H9 (cell line): ENCODE measurements around the gene LTV1. TPM values are rescaled to one million over a fixed set of nuclear protein-coding genes. Genes with fewer than 3 reads are reported as not detected.

Experiments used
- DNase-seq: peaks from one replicate; pipeline ENCODE4 v3.0.0-alpha.2; 2017
- H2AFZ ChIP-seq: one replicate; pipeline ENCODE4 v1.6.1; 2013; ENCODE audit warnings: mild to moderate bottlenecking, low read length, control low read depth, moderate library complexity
- H2AK5ac ChIP-seq: 2 replicates; pipeline ENCODE4 v1.6.1; 2013; ENCODE audit warnings: low read length, control low read depth, mixed read lengths; ENCODE audit not compliant: insufficient read length
- H2BK120ac ChIP-seq: one replicate; pipeline ENCODE4 v1.6.1; 2013; ENCODE audit warnings: low read depth, mild to moderate bottlenecking, low read length, control low read depth, inconsistent platforms; ENCODE audit not compliant: poor library complexity, severe bottlenecking
- H2BK12ac ChIP-seq: 2 replicates; pipeline ENCODE4 v1.6.1; 2013; ENCODE audit warnings: low read length, control low read depth, mixed read lengths, low read depth; ENCODE audit not compliant: insufficient read length
- H2BK15ac ChIP-seq: 2 replicates; pipeline ENCODE4 v1.6.1; 2013; ENCODE audit warnings: low read depth, low read length, control low read depth
- H2BK20ac ChIP-seq: one replicate; pipeline ENCODE4 v1.6.1; 2013; ENCODE audit warnings: low read depth, mild to moderate bottlenecking, low read length, control low read depth, inconsistent platforms; ENCODE audit not compliant: poor library complexity, severe bottlenecking
- H2BK5ac ChIP-seq: 2 replicates; pipeline ENCODE4 v1.6.1; 2013; ENCODE audit warnings: low read length, control low read depth, mixed read lengths; ENCODE audit not compliant: insufficient read length
- H3K14ac ChIP-seq: 2 replicates; pipeline ENCODE4 v1.6.1; 2013; ENCODE audit warnings: low read length, control low read depth; ENCODE audit not compliant: insufficient read depth
- H3K18ac ChIP-seq: 2 replicates; pipeline ENCODE4 v1.6.1; 2013; ENCODE audit warnings: low read depth, mild to moderate bottlenecking, mixed read lengths, low read length, control low read depth; ENCODE audit not compliant: insufficient read length
- H3K23ac ChIP-seq: 2 replicates; pipeline ENCODE4 v1.6.1; 2013; ENCODE audit warnings: low read length, control low read depth, mixed read lengths, low read depth; ENCODE audit not compliant: insufficient read length
- H3K23me2 ChIP-seq: 2 replicates; pipeline ENCODE4 v1.6.1; 2013; ENCODE audit warnings: low read depth, mild to moderate bottlenecking, mixed read lengths, low read length, control low read depth; ENCODE audit not compliant: insufficient read length, poor library complexity, severe bottlenecking
- H3K27ac ChIP-seq: 2 replicates; pipeline ENCODE4 v1.5.1; 2013; ENCODE audit warnings: low read length, control low read depth, mixed read lengths, low read depth; ENCODE audit not compliant: insufficient read length
- H3K27me3 ChIP-seq: 2 replicates; pipeline ENCODE4 v1.6.1; 2013; ENCODE audit warnings: low read length, control low read depth, inconsistent platforms; ENCODE audit not compliant: insufficient read depth
- H3K4ac ChIP-seq: 2 replicates; pipeline ENCODE4 v1.6.1; 2013; ENCODE audit warnings: low read depth, mild to moderate bottlenecking, control low read depth, inconsistent platforms, low read length, moderate library complexity
- H3K4me1 ChIP-seq: 2 replicates; pipeline ENCODE4 v1.6.1; 2013; ENCODE audit warnings: low read length, control low read depth, inconsistent platforms; ENCODE audit not compliant: insufficient read depth
- H3K4me2 ChIP-seq: 2 replicates; pipeline ENCODE4 v1.6.1; 2013; ENCODE audit warnings: low read length, control low read depth, mixed read lengths; ENCODE audit not compliant: insufficient read length, insufficient read depth
- H3K56ac ChIP-seq: 2 replicates; pipeline ENCODE4 v1.6.1; 2013; ENCODE audit warnings: low read depth, mild to moderate bottlenecking, mixed read lengths, low read length, control low read depth; ENCODE audit not compliant: insufficient read length
- H3K79me1 ChIP-seq: 2 replicates; pipeline ENCODE4 v1.6.1; 2013; ENCODE audit warnings: low read depth, mild to moderate bottlenecking, moderate library complexity, low read length, control low read depth, inconsistent platforms; ENCODE audit not compliant: insufficient read depth, poor library complexity, severe bottlenecking
- H3K79me2 ChIP-seq: 2 replicates; pipeline ENCODE4 v1.6.1; 2013; ENCODE audit warnings: low read length, control low read depth, inconsistent platforms; ENCODE audit not compliant: insufficient read depth
- H3K9ac ChIP-seq: 2 replicates; pipeline ENCODE4 v1.6.1; 2013; ENCODE audit warnings: low read length, control low read depth, mixed read lengths; ENCODE audit not compliant: insufficient read length; ENCODE audit errors: extremely low read depth
- H3K9me3 ChIP-seq: one replicate; pipeline ENCODE4 v1.6.1; 2013; ENCODE audit warnings: low read depth, low read length, inconsistent platforms; ENCODE audit not compliant: control insufficient read depth
- H3T11ph ChIP-seq: one replicate; pipeline ENCODE4 v1.6.1; 2013; ENCODE audit warnings: mild to moderate bottlenecking, low read length, control low read depth, inconsistent platforms
- H4K20me1 ChIP-seq: one replicate; pipeline ENCODE4 v1.6.1; 2013; ENCODE audit not compliant: control insufficient read depth, insufficient read length, insufficient read depth
- H4K5ac ChIP-seq: 2 replicates; pipeline ENCODE4 v1.6.1; 2013; ENCODE audit warnings: low read depth, mild to moderate bottlenecking, mixed read lengths, low read length, control low read depth; ENCODE audit not compliant: insufficient read length
- H4K8ac ChIP-seq: replicated peaks from 2 replicates; pipeline ENCODE4 v1.6.1; 2013; ENCODE audit warnings: low read length, control low read depth, mixed read lengths, low read depth; ENCODE audit not compliant: insufficient read length
- H4K91ac ChIP-seq: 2 replicates; pipeline ENCODE4 v1.6.1; 2013; ENCODE audit warnings: low read depth, mild to moderate bottlenecking, moderate library complexity, mixed read lengths, low read length, control low read depth; ENCODE audit not compliant: insufficient read length
- H3K27ac Mint-ChIP-seq, 3 experiments: 2 replicates in 2 of 3; 3 replicates in 1 of 3; pipeline ENCODE4 v1.8.0; 2020 to 2021; ENCODE audit warnings: mixed read lengths in 3 of 3, mild to moderate bottlenecking in 1 of 3, moderate library complexity in 1 of 3
- H3K27me3 Mint-ChIP-seq: 2 replicates; pipeline ENCODE4 v1.8.0; 2021; ENCODE audit warnings: low read depth, mild to moderate bottlenecking, moderate library complexity, mixed read lengths
- H3K36me3 Mint-ChIP-seq, 3 experiments: 2 replicates in 2 of 3; 3 replicates in 1 of 3; pipeline ENCODE4 v1.8.0; 2020 to 2021; ENCODE audit warnings: low read depth in 3 of 3, mixed read lengths in 3 of 3; ENCODE audit not compliant: insufficient read depth in 1 of 3
- H3K4me1 Mint-ChIP-seq, 2 experiments: 2 replicates each; pipeline ENCODE4 v1.8.0; 2020; ENCODE audit warnings: mixed read lengths in 2 of 2
- H3K4me3 Mint-ChIP-seq, 2 experiments: 2 replicates in 1 of 2; 3 replicates in 1 of 2; pipeline ENCODE4 v1.8.0; 2020 to 2021; ENCODE audit warnings: mild to moderate bottlenecking in 2 of 2, mixed read lengths in 2 of 2, moderate library complexity in 1 of 2
- H3K9me3 Mint-ChIP-seq, 2 experiments: 2 replicates in 1 of 2; 3 replicates in 1 of 2; pipeline ENCODE4 v1.8.0; 2020; ENCODE audit warnings: mild to moderate bottlenecking in 2 of 2, mixed read lengths in 2 of 2, moderate library complexity in 1 of 2
- total RNA-seq: library from RNA; stranded (reverse); gene quantifications from 2 replicates; pipeline ENCODE4 v1.2.1, GENCODE V29; 2021
- TF ChIP-seq, protein P1 (sequence below): fragments of 200-600 bp; sonication (generic); conservative IDR thresholded peaks from 3 replicates; pipeline ENCODE4 v1.8.0; 2021; ENCODE audit warnings: antibody characterized with exemption, mild to moderate bottlenecking

The LTV1 gene
- total RNA-seq, 1 experiment from 2014 or later = 62.9 TPM

GRCh38 chr6:143828572-143828971 is 14.6 kb upstream of the LTV1 start:
- no peak for DNase-seq
- H4K91ac ChIP-seq = no peak overlapping the region
- TF ChIP-seq, protein P1, sequence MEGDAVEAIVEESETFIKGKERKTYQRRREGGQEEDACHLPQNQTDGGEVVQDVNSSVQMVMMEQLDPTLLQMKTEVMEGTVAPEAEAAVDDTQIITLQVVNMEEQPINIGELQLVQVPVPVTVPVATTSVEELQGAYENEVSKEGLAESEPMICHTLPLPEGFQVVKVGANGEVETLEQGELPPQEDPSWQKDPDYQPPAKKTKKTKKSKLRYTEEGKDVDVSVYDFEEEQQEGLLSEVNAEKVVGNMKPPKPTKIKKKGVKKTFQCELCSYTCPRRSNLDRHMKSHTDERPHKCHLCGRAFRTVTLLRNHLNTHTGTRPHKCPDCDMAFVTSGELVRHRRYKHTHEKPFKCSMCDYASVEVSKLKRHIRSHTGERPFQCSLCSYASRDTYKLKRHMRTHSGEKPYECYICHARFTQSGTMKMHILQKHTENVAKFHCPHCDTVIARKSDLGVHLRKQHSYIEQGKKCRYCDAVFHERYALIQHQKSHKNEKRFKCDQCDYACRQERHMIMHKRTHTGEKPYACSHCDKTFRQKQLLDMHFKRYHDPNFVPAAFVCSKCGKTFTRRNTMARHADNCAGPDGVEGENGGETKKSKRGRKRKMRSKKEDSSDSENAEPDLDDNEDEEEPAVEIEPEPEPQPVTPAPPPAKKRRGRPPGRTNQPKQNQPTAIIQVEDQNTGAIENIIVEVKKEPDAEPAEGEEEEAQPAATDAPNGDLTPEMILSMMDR = no peak
- no peak overlapping the region for H2AK5ac ChIP-seq
- H3K27ac ChIP-seq = no peak overlapping the region
- H3K4ac ChIP-seq = no peak overlapping the region
- no peaks in the 10 kb centered on the region for H3K27me3 ChIP-seq
- H3K4me1 ChIP-seq = no peaks in the 10 kb centered on the region
- no peak overlapping the region for H3T11ph ChIP-seq
- no peaks in the 10 kb centered on the region for H3K79me1 ChIP-seq
- no peak overlapping the region for H3K56ac ChIP-seq
- no peak overlapping the region for H3K23ac ChIP-seq
- no peaks in the 10 kb centered on the region for H3K27me3 Mint-ChIP-seq
- no peak overlapping the region for H2BK12ac ChIP-seq
- H4K8ac ChIP-seq = no peak overlapping the region
- H3K9me3 ChIP-seq = no peaks in the 10 kb centered on the region
- H3K9ac ChIP-seq = no peak overlapping the region
- no peak overlapping the region for H2BK5ac ChIP-seq
- peaks cover 0 to 17% (median 0%) of the 10 kb centered on the region in 3 experiments; a peak in 2 of 7 replicates for H3K36me3 Mint-ChIP-seq
- peaks cover 14 to 19% of the 10 kb centered on the region in 2 experiments for H3K4me1 Mint-ChIP-seq
- no peak overlapping the region for H2AFZ ChIP-seq
- H3K9me3 Mint-ChIP-seq = no peaks in the 10 kb centered on the region
- H2BK20ac ChIP-seq = no peak overlapping the region
- H4K5ac ChIP-seq = no peak overlapping the region
- no peak overlapping the region for H3K18ac ChIP-seq
- H2BK120ac ChIP-seq = no peak overlapping the region
- H3K23me2 ChIP-seq = no peaks in the 10 kb centered on the region
- no peaks in the 10 kb centered on the region for H4K20me1 ChIP-seq
- H2BK15ac ChIP-seq = no peak overlapping the region
- H3K4me2 ChIP-seq = no peak overlapping the region
- no peak overlapping the region for H3K14ac ChIP-seq
- peak overlapping the region in 2 of 3 experiments; percentile 78 to 79; a peak in 2 of 7 replicates for H3K27ac Mint-ChIP-seq
- H3K79me2 ChIP-seq = no peaks in the 10 kb centered on the region
- no peak overlapping the region for H3K4me3 Mint-ChIP-seq
